K562 (cell line): Measurements from ENCODE around the gene ADGRG1. TPM values are rescaled to one million over a fixed set of nuclear protein-coding genes. Genes with fewer than 3 reads are reported as not detected.

Experiments used
- CSDE1 ChIP-seq, 2 experiments: fragments of 450-650 bp; IDR thresholded peaks; 2 replicates each; pipeline ENCODE4 v1.6.1; 2016; ENCODE audit warnings: mild to moderate bottlenecking in 1 of 2
- ETS2 ChIP-seq: IDR thresholded peaks from 2 replicates; pipeline ENCODE4 v1.6.1; 2016; ENCODE audit warnings: borderline replicate concordance, missing genetic modification characterization, mild to moderate bottlenecking, moderate library complexity, missing compliant biosample characterization; ENCODE audit not compliant: poor library complexity, severe bottlenecking
- ETV1 ChIP-seq: fragments of 450-650 bp; conservative IDR thresholded peaks from 2 replicates; pipeline ENCODE4 v1.6.1; 2016; ENCODE audit warnings: missing genetic modification characterization, control low read depth, low read depth, missing compliant biosample characterization
- HNRNPH1 ChIP-seq: fragments of 200-400 bp; formaldehyde crosslinking; optimal IDR thresholded peaks from 2 replicates; pipeline ENCODE3; 2017; ENCODE audit warnings: low read depth, mild to moderate bottlenecking, low read length, moderate library complexity
- HOMEZ ChIP-seq: fragments of 250-450 bp; sonication (Bioruptor Pico); IDR thresholded peaks from 2 replicates; pipeline ENCODE4 v1.4.0; 2020; ENCODE audit warnings: mild to moderate bottlenecking, moderate library complexity
- KAT8 ChIP-seq: fragments of 450-650 bp; IDR thresholded peaks from 2 replicates; pipeline ENCODE4 v1.6.1; 2016; ENCODE audit warnings: low read depth, mild to moderate bottlenecking
- OTX1 ChIP-seq: fragments of 450-650 bp; formaldehyde crosslinking; IDR thresholded peaks from 2 replicates; pipeline ENCODE4 v1.4.0; 2022; ENCODE audit warnings: mild to moderate bottlenecking
- PRPF4 ChIP-seq: fragments of 200-400 bp; formaldehyde crosslinking; IDR thresholded peaks from one replicate; pipeline ENCODE4 v1.6.1; 2017; ENCODE audit warnings: low read length, low read depth, mild to moderate bottlenecking; ENCODE audit not compliant: insufficient read depth, poor library complexity, severe bottlenecking
- RB1 ChIP-seq: fragments of 450-650 bp; IDR thresholded peaks from 2 replicates; pipeline ENCODE4 v1.6.1; 2017; ENCODE audit warnings: low read depth, mild to moderate bottlenecking
- SNRNP70 ChIP-seq: fragments of 200-400 bp; formaldehyde crosslinking; optimal IDR thresholded peaks from 2 replicates; pipeline ENCODE3; 2017; ENCODE audit warnings: low read depth, low read length
- STAT5A ChIP-seq: IDR thresholded peaks from 2 replicates; pipeline ENCODE4 v1.6.1; 2012; ENCODE audit warnings: low read length, inconsistent platforms, borderline replicate concordance
- ZBTB12 ChIP-seq: fragments of 250-450 bp; sonication (Bioruptor Pico); IDR thresholded peaks from 2 replicates; pipeline ENCODE4 v1.4.0; 2020
- ZNF175 ChIP-seq: fragments of 200-800 bp; sonication (Bioruptor generic); IDR thresholded peaks from 2 replicates; pipeline ENCODE4 v1.6.1; 2016; ENCODE audit warnings: low read depth, mild to moderate bottlenecking, missing genetic modification characterization, missing compliant biosample characterization
- ZNF407 ChIP-seq: fragments of 450-650 bp; IDR thresholded peaks from 2 replicates; pipeline ENCODE4 v1.6.1; 2016; ENCODE audit warnings: low read depth
- ZNF436 ChIP-seq: fragments of 250-450, 450-650 bp; sonication (Bioruptor Pico); formaldehyde crosslinking; IDR thresholded peaks from 2 replicates; pipeline ENCODE4 v1.7.0; 2020; ENCODE audit warnings: mild to moderate bottlenecking
- ZNF507 ChIP-seq: conservative IDR thresholded peaks from 2 replicates; pipeline ENCODE4 v1.6.1; 2017; ENCODE audit warnings: missing genetic modification characterization, missing compliant biosample characterization
- ZNF644 ChIP-seq: fragments of 200-800 bp; sonication (Bioruptor generic); IDR thresholded peaks from 2 replicates; pipeline ENCODE4 v1.6.1; 2016; ENCODE audit warnings: low read depth, missing genetic modification characterization, missing compliant biosample characterization
- polyA plus RNA-seq, 8 experiments: library from polyadenylated mRNA; depleted of rRNA in 4 of 8; stranded (reverse) in 5 of 8; unstranded in 3 of 8; fragments of >200 nt; fragmentation: Nextera tagmentation in 2 of 8; fragmentation: Illumina TruSeq in 1 of 8; extraction: Ambion mirVana in 2 of 8; extraction: Trizol in 1 of 8; gene quantifications; 2 replicates each; pipeline versions ENCODE4 v1.2.1 to v1.2.3, GENCODE V29; 2011 to 2014; ENCODE audit warnings: inconsistent platforms in 1 of 8, missing spikeins in 1 of 8
- total RNA-seq, 7 experiments: library from RNA; depleted of rRNA in 6 of 7; stranded (reverse); fragments of >200 nt in 6 of 7; fragmentation: Illumina TruSeq in 2 of 7; extraction: Trizol in 2 of 7; gene quantifications; 2 replicates each; pipeline versions ENCODE4 v1.2.1 to v1.2.3, GENCODE V29; 2011 to 2021; ENCODE audit warnings: low replicate concordance in 1 of 7

ADGRG1 gene
- total and polyA plus RNA-seq, 9 of the 15 experiments (the other 6 are each of a cell fraction or from before 2014, with no cell fraction given) = 0.04 to 0.31 (median 0.16) TPM; not detected in 6

GRCh38 chr16:57694725-57695679, 66.6 kb downstream of the ADGRG1 start, which contains the start of gene DRC7 (continued):
- TF ChIP-seq HOMEZ (CRISPR knock-in tag) = no peak
- TF ChIP-seq CSDE1 (IDR thresholded peaks at IDR 0.05) = no peak; a peak in 1 of 4 replicates
- TF ChIP-seq ZNF644 = no peak
- no peak for TF ChIP-seq KAT8
- TF ChIP-seq ZNF507 = no peak
- no peak for TF ChIP-seq STAT5A
- no peak for TF ChIP-seq ETV1
- no peak for TF ChIP-seq HNRNPH1
- no peak for TF ChIP-seq ETS2 (tag)
- no peak for TF ChIP-seq PRPF4
- no peak for TF ChIP-seq OTX1
- TF ChIP-seq SNRNP70 = no peak
- no peak for TF ChIP-seq ZBTB12 (CRISPR knock-in tag)
- no peak for TF ChIP-seq ZNF407
- no peak for TF ChIP-seq ZNF175 (CRISPR knock-in tag)
- TF ChIP-seq RB1 = no peak
- no peak for TF ChIP-seq ZNF436 (CRISPR knock-in tag)
